Activated CD8-positive, alpha-beta memory T cell treated with anti-CD3 and anti-CD28 coated beads for 48 hours (primary cell): ENCODE measurements around the gene WDPCP.
"Not testable (repeated sequence)": the region's sequence is repeated elsewhere in the genome, so short reads cannot be mapped to it uniquely, and the experiment has no call there.

Experiments used
- DNase-seq, 3 experiments: peaks; one replicate each; pipeline ENCODE4 v3.0.0-alpha.2; 2020; ENCODE audit warnings: low read depth in 2 of 3, low spot score in 2 of 3

The WDPCP gene

GRCh38 chr2:63590626-63591408 lies 2.5 kb upstream of the WDPCP start:
- DNase-seq, result no peak

- no peak for DNase-seq
Observed at GRCh38 chr2:63589148-63589958, 1.1 kb upstream of the WDPCP start.

GRCh38 chr2:63587814-63588384 lies 378 bp downstream of the WDPCP start:
- DNase-seq, result no peak

GRCh38 chr2:63582873-63583272 lies 5.4 kb downstream of the WDPCP start:
- DNase-seq, result no peak

- no peak for DNase-seq
Observed at GRCh38 chr2:63581298-63581961, 6.8 kb downstream of the WDPCP start.

GRCh38 chr2:63580651-63581297 lies 7.5 kb downstream of the WDPCP start:
- no peak for DNase-seq

- no peak for DNase-seq
Observed at GRCh38 chr2:63578767-63579166, 9.5 kb downstream of the WDPCP start.

GRCh38 chr2:63576546-63576945 lies 11.7 kb downstream of the WDPCP start:
- DNase-seq, result no peak

- DNase-seq, result not testable (repeated sequence)
Observed at GRCh38 chr2:63573726-63574345, 14.4 kb downstream of the WDPCP start.

GRCh38 chr2:63573026-63573425 lies 15.3 kb downstream of the WDPCP start:
- not testable (repeated sequence) for DNase-seq

- no peak for DNase-seq
Observed at GRCh38 chr2:63572001-63572400, 16.3 kb downstream of the WDPCP start.

- no peak for DNase-seq
Observed at GRCh38 chr2:63571291-63571690, 17.0 kb downstream of the WDPCP start.

GRCh38 chr2:63569740-63570139 lies 18.5 kb downstream of the WDPCP start:
- no peak for DNase-seq

- no peak for DNase-seq
Observed at GRCh38 chr2:63562751-63563150, 25.5 kb downstream of the WDPCP start.

GRCh38 chr2:63558922-63559321 lies 29.4 kb downstream of the WDPCP start:
- DNase-seq, result not testable (repeated sequence)

- DNase-seq, result not testable (repeated sequence)
Observed at GRCh38 chr2:63557819-63558218, 30.5 kb downstream of the WDPCP start.

- DNase-seq, result no peak
Observed at GRCh38 chr2:63555931-63556330, 32.3 kb downstream of the WDPCP start.

- no peak for DNase-seq
Observed at GRCh38 chr2:63555299-63555698, 33.0 kb downstream of the WDPCP start.

- no peak for DNase-seq
Observed at GRCh38 chr2:63553049-63553448, 35.2 kb downstream of the WDPCP start.

GRCh38 chr2:63545023-63545422 lies 43.3 kb downstream of the WDPCP start:
- no peak for DNase-seq
